Loucy (cell line): ENCODE data around the gene SERPINB6.
"Not testable (repeated sequence)": the region's sequence is repeated elsewhere in the genome, so short reads cannot be mapped to it uniquely, and the experiment has no call there.

ENCODE experiments used
- H2AFZ ChIP-seq: fragments of 200-600 bp; sonication (generic); 2 replicates; pipeline ENCODE4 v1.6.0; 2016; ENCODE audit warnings: antibody characterized with exemption, mild to moderate bottlenecking, low read length, moderate library complexity
- H3F3A ChIP-seq: fragments of 200-600 bp; 2 replicates; pipeline ENCODE4 v1.6.0; 2016; ENCODE audit warnings: antibody characterized with exemption, low read depth, mild to moderate bottlenecking
- H3K27me3 ChIP-seq: fragments of 200-600 bp; sonication (generic); 2 replicates; pipeline ENCODE4 v1.6.1; 2014; ENCODE audit warnings: low read length, mild to moderate bottlenecking; ENCODE audit not compliant: insufficient read depth, poor library complexity, severe bottlenecking
- H3K36me3 ChIP-seq: fragments of 200-600 bp; sonication (generic); 2 replicates; pipeline ENCODE4 v1.6.1; 2016; ENCODE audit warnings: low read length; ENCODE audit not compliant: insufficient read depth
- H3K4me1 ChIP-seq: fragments of 200-600 bp; sonication (generic); 2 replicates; pipeline ENCODE4 v1.5.1; 2014; ENCODE audit warnings: low read length, mild to moderate bottlenecking; ENCODE audit not compliant: insufficient read depth, poor library complexity, severe bottlenecking
- H3K4me2 ChIP-seq: fragments of 200-600 bp; sonication (generic); 2 replicates; pipeline ENCODE4 v1.6.0; 2014; ENCODE audit warnings: antibody characterized with exemption, low read length, low read depth, mild to moderate bottlenecking; ENCODE audit not compliant: poor library complexity, severe bottlenecking
- H3K4me3 ChIP-seq: fragments of 200-600 bp; sonication (generic); 2 replicates; pipeline ENCODE4 v1.5.1; 2014; ENCODE audit warnings: low read length, mild to moderate bottlenecking, mixed read lengths; ENCODE audit not compliant: poor library complexity, severe bottlenecking
- H3K79me2 ChIP-seq: fragments of 200-600 bp; sonication (generic); 2 replicates; pipeline ENCODE4 v1.6.1; 2014; ENCODE audit warnings: low read length; ENCODE audit not compliant: insufficient read depth
- H3K9ac ChIP-seq: fragments of 200-600 bp; sonication (generic); 2 replicates; pipeline ENCODE4 v1.6.0; 2014; ENCODE audit warnings: mild to moderate bottlenecking, low read depth, low read length, moderate library complexity; ENCODE audit not compliant: poor library complexity, severe bottlenecking
- H3K9me2 ChIP-seq: fragments of 200-600 bp; sonication (generic); replicated peaks from 2 replicates; pipeline ENCODE4 v1.6.1; 2016; ENCODE audit warnings: low read depth, low read length, mixed read lengths
- H3K9me3 ChIP-seq: fragments of 200-600 bp; sonication (generic); 2 replicates; pipeline ENCODE4 v1.6.1; 2014; ENCODE audit warnings: mild to moderate bottlenecking, antibody characterized with exemption, low read length, low read depth; ENCODE audit not compliant: insufficient read depth
- H4K20me1 ChIP-seq: fragments of 200-600 bp; sonication (generic); 2 replicates; pipeline ENCODE4 v1.6.0; 2014; ENCODE audit warnings: antibody characterized with exemption, low read length, mild to moderate bottlenecking; ENCODE audit not compliant: insufficient read depth, poor library complexity, severe bottlenecking
- EZH2phosphoT487 ChIP-seq: fragments of 200-600 bp; IDR thresholded peaks from 2 replicates; pipeline ENCODE4 v1.6.1; 2018; ENCODE audit warnings: antibody characterized with exemption, mild to moderate bottlenecking, moderate library complexity, borderline replicate concordance
- TF ChIP-seq, protein P1 (sequence below): fragments of 200-600 bp; sonication (generic); conservative IDR thresholded peaks from 2 replicates; pipeline ENCODE4 v1.5.1; 2014; ENCODE audit warnings: mild to moderate bottlenecking, antibody characterized with exemption, low read length

The SERPINB6 gene

DNA sequence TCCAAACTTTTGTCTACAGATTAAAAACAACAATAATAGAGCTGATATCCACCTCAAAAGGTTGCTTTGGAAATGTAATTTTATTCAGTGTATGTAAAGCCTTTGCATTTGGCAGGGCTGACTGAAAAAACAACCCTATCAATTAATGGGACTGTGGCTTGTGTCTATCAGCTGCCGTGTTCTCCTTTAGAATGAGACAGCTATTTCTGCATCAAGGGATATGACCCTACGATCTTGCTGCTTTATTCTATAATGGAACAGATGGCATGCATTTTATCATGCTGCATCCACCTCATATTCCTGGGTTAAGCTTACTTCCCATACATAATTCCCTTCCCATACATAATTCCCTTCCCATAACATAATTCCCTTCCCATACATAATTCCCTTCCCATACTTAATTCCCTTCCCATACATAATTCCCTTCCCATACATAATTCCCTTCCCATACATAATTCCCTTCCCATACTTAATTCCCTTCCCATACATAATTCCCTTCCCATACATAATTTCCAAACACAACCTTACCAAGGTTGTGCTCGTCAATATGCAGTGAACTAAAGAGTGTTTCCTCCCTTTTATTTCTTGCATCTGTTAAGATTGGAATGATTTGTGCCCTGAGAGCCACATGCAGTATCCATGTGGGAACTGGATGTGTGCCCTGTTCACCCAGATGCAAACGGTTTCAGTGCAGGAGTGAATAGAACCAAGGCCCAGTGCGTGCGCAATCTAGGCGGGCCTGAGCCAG lies 26.8 kb downstream of the SERPINB6 start:
- Histone ChIP-seq H3K4me2 (peak overlapping the region; percentile 94), H3K9ac (peak overlapping the region; percentile 74), H3K27me3 (no peaks in the 10 kb centered on the region), H3K9me3 (no peaks in the 10 kb centered on the region), H3K36me3 (no peaks in the 10 kb centered on the region), H4K20me1 (no peaks in the 10 kb centered on the region), H3K9me2 (no peaks in the 10 kb centered on the region), H3K79me2 (no peaks in the 10 kb centered on the region), H2AFZ (no peak overlapping the region), H3K4me1 (peaks cover 44% of the 10 kb centered on the region), H3F3A (peaks cover 12% of the 10 kb centered on the region; the same call in 1 of the 2 replicates), H3K4me3 (no peak overlapping the region)
- no peak for TF ChIP-seq EZH2phosphoT487
- TF ChIP-seq, protein P1, sequence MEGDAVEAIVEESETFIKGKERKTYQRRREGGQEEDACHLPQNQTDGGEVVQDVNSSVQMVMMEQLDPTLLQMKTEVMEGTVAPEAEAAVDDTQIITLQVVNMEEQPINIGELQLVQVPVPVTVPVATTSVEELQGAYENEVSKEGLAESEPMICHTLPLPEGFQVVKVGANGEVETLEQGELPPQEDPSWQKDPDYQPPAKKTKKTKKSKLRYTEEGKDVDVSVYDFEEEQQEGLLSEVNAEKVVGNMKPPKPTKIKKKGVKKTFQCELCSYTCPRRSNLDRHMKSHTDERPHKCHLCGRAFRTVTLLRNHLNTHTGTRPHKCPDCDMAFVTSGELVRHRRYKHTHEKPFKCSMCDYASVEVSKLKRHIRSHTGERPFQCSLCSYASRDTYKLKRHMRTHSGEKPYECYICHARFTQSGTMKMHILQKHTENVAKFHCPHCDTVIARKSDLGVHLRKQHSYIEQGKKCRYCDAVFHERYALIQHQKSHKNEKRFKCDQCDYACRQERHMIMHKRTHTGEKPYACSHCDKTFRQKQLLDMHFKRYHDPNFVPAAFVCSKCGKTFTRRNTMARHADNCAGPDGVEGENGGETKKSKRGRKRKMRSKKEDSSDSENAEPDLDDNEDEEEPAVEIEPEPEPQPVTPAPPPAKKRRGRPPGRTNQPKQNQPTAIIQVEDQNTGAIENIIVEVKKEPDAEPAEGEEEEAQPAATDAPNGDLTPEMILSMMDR, result no peak

DNA sequence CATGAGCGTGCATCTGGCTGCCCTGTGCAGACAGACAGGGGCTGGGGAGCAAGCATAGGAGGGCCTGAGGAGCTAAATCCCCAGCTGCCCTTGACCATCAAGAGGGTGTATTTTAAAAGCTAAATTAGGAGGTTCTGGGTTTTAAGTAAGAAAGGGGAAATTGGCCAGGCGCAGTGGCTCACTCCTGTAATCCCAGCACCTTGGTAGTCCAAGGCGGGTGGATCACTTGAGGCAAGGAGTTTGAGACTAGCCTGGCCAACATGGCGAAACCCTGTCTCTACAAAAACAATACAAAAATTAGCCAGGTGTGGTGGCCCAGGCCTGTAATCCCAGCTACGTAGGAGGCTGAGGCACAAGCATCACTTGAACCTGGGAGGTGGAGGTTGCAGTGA lies 27.8 kb downstream of the SERPINB6 start:
- Histone ChIP-seq H3K4me1 (peaks cover 44% of the 10 kb centered on the region), H3K79me2 (no peaks in the 10 kb centered on the region), H4K20me1 (no peaks in the 10 kb centered on the region), H3K4me2 (peak overlapping the region; percentile 94), H3K4me3 (peak overlapping the region; percentile 67), H3K9me3 (no peaks in the 10 kb centered on the region), H2AFZ (peak overlapping the region; percentile 22; the same call in 1 of the 2 replicates), H3K36me3 (no peaks in the 10 kb centered on the region), H3K9me2 (no peaks in the 10 kb centered on the region), H3F3A (peaks cover 12% of the 10 kb centered on the region; the same call in 1 of the 2 replicates), H3K27me3 (no peaks in the 10 kb centered on the region), H3K9ac (peak overlapping the region; percentile 74)
- TF ChIP-seq, protein P1, result no peak
- TF ChIP-seq EZH2phosphoT487, result no peak

DNA sequence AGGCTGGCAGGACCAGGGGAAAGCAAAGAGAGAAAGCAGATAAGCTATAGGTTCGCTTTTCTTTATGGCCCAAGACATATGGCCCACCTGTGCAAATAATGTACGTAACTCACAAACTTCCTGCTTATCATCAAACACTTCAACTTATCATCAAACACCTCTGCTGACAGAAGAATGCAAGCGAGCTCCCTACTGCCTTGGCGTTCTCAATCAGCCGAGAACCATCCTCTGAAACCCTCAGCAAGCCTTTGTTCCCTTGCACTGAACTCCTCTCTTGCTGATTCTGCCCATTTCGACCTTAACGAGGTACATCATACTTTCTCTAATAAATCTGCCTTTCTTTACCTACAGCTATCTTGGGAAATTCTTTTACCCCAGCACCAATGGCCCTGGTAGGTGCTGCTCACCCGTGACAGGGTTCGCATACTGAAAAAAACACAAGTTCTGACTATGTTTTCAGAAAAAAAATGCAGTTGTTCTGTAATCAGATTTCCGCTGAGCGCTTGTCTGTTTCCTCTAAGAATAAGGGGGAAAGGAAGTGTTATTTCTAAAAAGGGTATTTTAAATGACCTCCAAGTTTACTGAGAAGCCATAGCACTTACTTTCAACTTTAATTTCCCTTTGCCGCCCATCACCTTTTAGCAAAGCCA lies 28.3 kb downstream of the SERPINB6 start:
- H3K9ac ChIP-seq, result peak overlapping the region; percentile 74
- no peaks in the 10 kb centered on the region for H3K9me2 ChIP-seq
- no peaks in the 10 kb centered on the region for H3K27me3 ChIP-seq
- no peaks in the 10 kb centered on the region for H3K36me3 ChIP-seq
- H3K4me3 ChIP-seq, result peak overlapping the region; percentile 67
- H3F3A ChIP-seq, result peaks cover 12% of the 10 kb centered on the region; the same call in 1 of the 2 replicates
- no peaks in the 10 kb centered on the region for H4K20me1 ChIP-seq
- H3K79me2 ChIP-seq, result no peaks in the 10 kb centered on the region
- peak overlapping the region; percentile 22 for H2AFZ ChIP-seq
- H3K4me2 ChIP-seq, result peak overlapping the region; percentile 94
- peaks cover 44% of the 10 kb centered on the region for H3K4me1 ChIP-seq
- TF ChIP-seq EZH2phosphoT487, result no peak
- TF ChIP-seq, protein P1, result no peak
- no peaks in the 10 kb centered on the region for H3K9me3 ChIP-seq

DNA sequence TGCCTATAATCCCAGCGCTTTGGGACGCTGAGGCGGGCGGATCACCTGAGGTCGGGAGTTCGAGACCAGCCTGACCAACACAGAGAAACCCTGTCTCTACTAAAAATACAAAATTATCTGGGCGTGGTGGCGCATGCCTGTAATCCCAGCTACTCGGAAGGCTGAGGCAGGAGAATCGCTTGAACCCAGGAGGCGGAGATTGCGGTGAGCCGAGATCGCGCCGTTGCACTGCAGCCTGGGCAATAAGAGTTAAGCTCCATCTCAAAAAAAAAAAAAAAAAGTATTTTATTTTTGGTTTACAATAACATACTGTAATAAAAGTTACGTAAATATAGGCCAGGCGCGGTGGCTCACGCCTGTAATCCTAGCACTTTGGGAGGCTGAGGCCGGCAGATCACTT lies 29.3 kb downstream of the SERPINB6 start:
- not testable (repeated sequence) for H3K36me3 ChIP-seq, H3K79me2 ChIP-seq, H3K9me3 ChIP-seq, H3K4me3 ChIP-seq, H4K20me1 ChIP-seq, H3K9me2 ChIP-seq, H3K27me3 ChIP-seq, H2AFZ ChIP-seq
- Histone ChIP-seq H3K9ac (peak overlapping the region; percentile 74), H3F3A (peaks cover 12% of the 10 kb centered on the region; the same call in 1 of the 2 replicates), H3K4me2 (peak overlapping the region; percentile 94), H3K4me1 (peaks cover 41% of the 10 kb centered on the region)
